ENCODE measurements around the gene ADI1. TPM values are rescaled to one million over a fixed set of nuclear protein-coding genes. Genes with fewer than 3 reads are reported as not detected.

The ADI1 gene
- total RNA-seq, 2 experiments from 2014 or later: 28.4 to 30.2 TPM

DNA sequence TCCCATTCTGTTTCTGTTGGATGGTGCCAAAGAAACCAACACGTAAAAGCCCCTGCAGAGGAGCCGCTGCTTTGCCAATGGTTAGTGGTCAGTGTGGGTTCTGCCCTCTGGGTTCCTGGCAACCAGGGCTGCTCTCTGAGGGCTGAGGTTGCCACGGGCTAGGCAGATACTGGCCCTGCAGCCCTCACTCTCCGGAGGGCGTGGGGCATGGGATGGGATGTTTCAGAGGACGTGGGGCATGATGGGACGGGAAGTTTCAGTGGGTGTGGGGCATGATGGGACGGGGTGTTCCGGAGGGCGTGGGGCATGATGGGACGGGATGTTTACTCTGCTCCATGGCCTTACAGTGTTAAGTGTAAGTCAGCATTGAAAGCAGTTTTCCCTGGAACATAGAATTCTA is 34.2 kb downstream of the ADI1 start:
- TF ChIP-seq, protein P1, sequence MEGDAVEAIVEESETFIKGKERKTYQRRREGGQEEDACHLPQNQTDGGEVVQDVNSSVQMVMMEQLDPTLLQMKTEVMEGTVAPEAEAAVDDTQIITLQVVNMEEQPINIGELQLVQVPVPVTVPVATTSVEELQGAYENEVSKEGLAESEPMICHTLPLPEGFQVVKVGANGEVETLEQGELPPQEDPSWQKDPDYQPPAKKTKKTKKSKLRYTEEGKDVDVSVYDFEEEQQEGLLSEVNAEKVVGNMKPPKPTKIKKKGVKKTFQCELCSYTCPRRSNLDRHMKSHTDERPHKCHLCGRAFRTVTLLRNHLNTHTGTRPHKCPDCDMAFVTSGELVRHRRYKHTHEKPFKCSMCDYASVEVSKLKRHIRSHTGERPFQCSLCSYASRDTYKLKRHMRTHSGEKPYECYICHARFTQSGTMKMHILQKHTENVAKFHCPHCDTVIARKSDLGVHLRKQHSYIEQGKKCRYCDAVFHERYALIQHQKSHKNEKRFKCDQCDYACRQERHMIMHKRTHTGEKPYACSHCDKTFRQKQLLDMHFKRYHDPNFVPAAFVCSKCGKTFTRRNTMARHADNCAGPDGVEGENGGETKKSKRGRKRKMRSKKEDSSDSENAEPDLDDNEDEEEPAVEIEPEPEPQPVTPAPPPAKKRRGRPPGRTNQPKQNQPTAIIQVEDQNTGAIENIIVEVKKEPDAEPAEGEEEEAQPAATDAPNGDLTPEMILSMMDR (IDR thresholded peaks at IDR 0.05): no peak
- peaks cover 4% of the 10 kb centered on the region for H3K36me3 ChIP-seq (ENCODE audit: insufficient read depth, low read length)
- Mint-ChIP-seq H3K36me3 (ENCODE audit: low read depth) (peaks cover 7% of the 10 kb centered on the region), H3K4me3 (no peak overlapping the region), H3K27ac (no peak overlapping the region), H3K9me3 (no peaks in the 10 kb centered on the region), H3K4me1 (ENCODE audit: low read depth) (peaks cover 6% of the 10 kb centered on the region), H3K27me3 (no peaks in the 10 kb centered on the region)
- peaks cover 0 to 21% of the 10 kb centered on the region in 2 experiments for H3K9me3 ChIP-seq (ENCODE audit: control insufficient read depth in 1 of 2, insufficient read depth in 1 of 2, low read length in 2 of 2)
- ATAC-seq (ENCODE audit: poor library complexity): no peak
- H3K4me1 ChIP-seq (ENCODE audit: insufficient read depth, low read length): no peaks in the 10 kb centered on the region
- H3K27ac ChIP-seq (ENCODE audit: low read depth in 1 of 2, low read length in 2 of 2): no peak overlapping the region
- DNase-seq: no peak
- ChIA-PET POLR2A (no interaction called here), CTCF (no interaction called here)
- H3K27me3 ChIP-seq (ENCODE audit: control insufficient read depth in 1 of 2, insufficient read depth in 2 of 2, low read length in 2 of 2): no peaks in the 10 kb centered on the region
- H3K4me3 ChIP-seq (ENCODE audit: low read length): no peak overlapping the region
- intact Hi-C loops (cut with DNase I, micrococcal nuclease): no loop called here

DNA sequence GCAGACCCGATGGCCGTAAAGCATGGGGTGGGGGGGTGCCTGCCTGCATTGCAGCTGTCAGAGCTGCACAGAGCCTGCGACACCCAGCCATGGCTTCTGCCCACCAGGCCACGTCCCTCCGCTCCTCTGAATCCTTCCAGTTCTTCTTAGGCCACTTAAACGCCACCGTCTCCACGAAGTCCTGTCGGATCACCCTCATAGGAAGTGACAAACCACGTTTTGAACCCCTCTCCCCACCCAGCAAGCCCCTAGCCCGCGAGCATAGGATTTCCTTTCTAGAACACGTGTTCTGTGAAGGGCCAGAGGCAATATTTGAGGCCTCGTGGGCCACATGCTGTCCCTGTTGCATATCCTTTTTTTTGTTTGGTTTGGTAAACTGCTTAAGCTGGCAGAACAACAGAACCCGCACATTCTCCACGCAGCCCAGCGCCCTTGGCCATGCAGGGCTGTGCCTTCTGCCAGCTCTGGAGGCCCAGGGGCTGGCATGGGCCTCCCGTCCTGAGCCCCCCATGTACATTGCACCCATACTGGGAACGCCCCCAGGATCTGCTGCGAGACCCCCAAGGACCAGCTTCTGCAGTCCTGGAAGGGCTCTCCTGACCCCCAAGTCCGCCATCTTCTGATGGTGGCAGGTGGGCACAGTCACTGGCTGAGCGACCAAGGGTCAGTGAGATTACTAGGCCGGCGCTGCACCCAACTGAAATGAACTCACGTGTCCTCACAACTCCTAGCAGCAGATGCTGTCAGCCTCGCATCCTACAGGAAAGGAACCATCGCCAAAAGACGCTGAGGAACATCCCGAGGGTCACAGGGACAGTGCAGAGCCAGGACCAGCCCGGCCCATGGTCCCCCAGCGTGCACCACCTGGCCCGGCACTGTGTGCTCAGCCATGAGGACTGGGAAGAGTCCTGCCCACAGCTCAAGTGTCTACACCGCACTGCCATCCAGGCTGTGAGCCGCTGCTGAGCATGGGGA is 35.1 kb downstream of the ADI1 start:
- POLR2A ChIA-PET: no interaction called here
- intact Hi-C loops (cut with DNase I, micrococcal nuclease): no loop called here
- Histone ChIP-seq H3K4me3 (ENCODE audit: low read length) (no peak overlapping the region), H3K4me1 (ENCODE audit: insufficient read depth, low read length) (no peaks in the 10 kb centered on the region), H3K36me3 (ENCODE audit: insufficient read depth, low read length) (peaks cover 10% of the 10 kb centered on the region), H3K27me3 (ENCODE audit: control insufficient read depth in 1 of 2, insufficient read depth in 2 of 2, low read length in 2 of 2) (no peaks in the 10 kb centered on the region), H3K9me3 (ENCODE audit: control insufficient read depth in 1 of 2, insufficient read depth in 1 of 2, low read length in 2 of 2) (peaks cover 0 to 21% of the 10 kb centered on the region in 2 experiments), H3K27ac (ENCODE audit: low read depth in 1 of 2, low read length in 2 of 2) (no peak overlapping the region)
- no peak overlapping the region for H3K4me3 Mint-ChIP-seq
- TF ChIP-seq, protein P1 (IDR thresholded peaks at IDR 0.05): no peak
- DNase-seq: no peak
- peaks cover 16% of the 10 kb centered on the region for H3K36me3 Mint-ChIP-seq (ENCODE audit: low read depth)
- peaks cover 12% of the 10 kb centered on the region for H3K4me1 Mint-ChIP-seq (ENCODE audit: low read depth)
- no peak overlapping the region for H3K27ac Mint-ChIP-seq
- CTCF ChIA-PET: no interaction called here
- no peaks in the 10 kb centered on the region for H3K9me3 Mint-ChIP-seq
- no peaks in the 10 kb centered on the region for H3K27me3 Mint-ChIP-seq
- ATAC-seq (ENCODE audit: poor library complexity): no peak

DNA sequence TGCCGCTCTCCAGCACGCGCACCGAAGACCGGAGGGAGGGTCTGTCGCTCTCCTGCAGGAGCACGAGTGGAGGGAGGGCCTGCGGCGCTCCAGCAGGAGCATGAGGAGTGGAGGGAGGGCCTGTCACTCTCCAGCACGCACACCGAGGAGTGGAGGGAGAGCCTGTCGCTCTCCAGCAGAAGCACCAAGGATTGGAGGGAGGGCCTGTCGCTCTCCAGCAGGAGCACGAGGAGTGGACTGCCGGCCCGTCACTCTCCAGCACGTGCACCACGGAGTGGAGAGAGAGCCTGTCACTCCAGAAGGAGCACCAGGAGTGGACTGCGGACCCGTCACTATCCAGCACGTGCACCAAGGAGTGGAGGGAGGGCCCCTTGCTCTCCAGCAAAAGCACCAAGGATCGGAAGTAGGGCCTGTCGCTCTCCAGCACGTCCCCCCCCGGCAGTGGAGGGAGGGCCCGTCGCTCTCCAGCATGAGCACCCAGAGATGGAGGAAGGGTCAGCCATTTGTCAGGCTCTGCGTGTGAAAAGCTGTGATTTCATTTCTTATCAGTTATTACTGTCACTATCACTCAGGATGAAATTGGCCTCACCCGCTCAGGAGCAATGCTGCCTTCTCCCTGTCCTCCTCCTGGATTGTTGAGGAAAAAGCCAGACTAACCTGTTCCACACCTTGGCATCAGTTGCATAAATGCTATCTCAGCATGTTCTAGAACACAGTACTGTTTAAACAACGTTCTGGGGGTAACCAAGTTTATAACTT is 35.9 kb downstream of the ADI1 start:
- H3K36me3 ChIP-seq (ENCODE audit: insufficient read depth, low read length): peaks cover 18% of the 10 kb centered on the region
- Mint-ChIP-seq H3K27me3 (no peaks in the 10 kb centered on the region), H3K36me3 (ENCODE audit: low read depth) (peaks cover 22% of the 10 kb centered on the region), H3K4me1 (ENCODE audit: low read depth) (peaks cover 12% of the 10 kb centered on the region), H3K9me3 (no peaks in the 10 kb centered on the region), H3K4me3 (no peak overlapping the region), H3K27ac (no peak overlapping the region)
- TF ChIP-seq, protein P1 (IDR thresholded peaks at IDR 0.05): no peak
- DNase-seq: peak in 4 of 14 experiments; percentile 11 to 66 (median 24)
- H3K4me1 ChIP-seq (ENCODE audit: insufficient read depth, low read length): no peaks in the 10 kb centered on the region
- ATAC-seq (ENCODE audit: poor library complexity): peak; percentile 51
- peaks cover 0 to 21% of the 10 kb centered on the region in 2 experiments for H3K9me3 ChIP-seq (ENCODE audit: control insufficient read depth in 1 of 2, insufficient read depth in 1 of 2, low read length in 2 of 2)
- CTCF ChIA-PET: no interaction called here
- H3K27me3 ChIP-seq (ENCODE audit: control insufficient read depth in 1 of 2, insufficient read depth in 2 of 2, low read length in 2 of 2): no peaks in the 10 kb centered on the region
- POLR2A ChIA-PET: no interaction called here
- H3K4me3 ChIP-seq (ENCODE audit: low read length): no peak overlapping the region
- no peak overlapping the region for H3K27ac ChIP-seq (ENCODE audit: low read depth in 1 of 2, low read length in 2 of 2)
- intact Hi-C loops (cut with DNase I, micrococcal nuclease): no loop called here

All from CD4-positive, alpha-beta T cell (primary cell).